Heart left ventricle (tissue), 13 donors: Measurements from ENCODE around the gene MYMK.

Experiments used
- CTCF ChIP-seq, 12 donors: fragments of 200-600 bp; sonication (generic) in 4 of 12; IDR thresholded peaks; one replicate each; pipeline versions ENCODE4 v1.5.0 to v1.8.0; 2018 to 2022; ENCODE audit warnings: antibody characterized with exemption in 12 of 12, mild to moderate bottlenecking in 5 of 12
- POLR2A ChIP-seq, 2 donors: fragments of 450-650 bp; IDR thresholded peaks; one replicate each; pipeline ENCODE4 v1.6.1; 2017; ENCODE audit warnings: antibody characterized with exemption in 2 of 2, mild to moderate bottlenecking in 2 of 2, moderate library complexity in 2 of 2
- donor health status: ischemic (EF 13 %, LVEDD 7.1; RV severe dilation, severe dysfunction).
- donor health status: DM: no; HTN: yes; CAD: no.
- donor health status: DM: no; HTN: no; CAD: no.
- donor health status: ischemic (EF 25% LVEDD 6.9; RV normal size, moderate dysfunction).
- donor health status: ischemic (EF 25% LVEDD 5.7; RV mildly dilated, moderate dysfunction).
- donor health status: ischemic (EF 35%, LVEDD 5.7; RV mildly dilated, moderate dysfunction).
- donor health status: nonischemic (EF 11% LVEDD 7.7; RV severe dilation, severe dysfunction).
- donor health status: DM: yes; HTN: yes; CAD: no.
- donor health status: PGD.
- donor health status: ischemic (EF 29% LVEDD 5.4; RV normal size, mild dysfunction).
- donor health status: nonischemic (EF 23%, LVEDD 6.1; RV moderate dilation, normal function).

- no peak for TF ChIP-seq CTCF (IDR thresholded peaks at IDR 0.05)
- TF ChIP-seq POLR2A (IDR thresholded peaks at IDR 0.05) = no peak
Measured at GRCh38 chr9:133510926-133511505, 13.7 kb downstream of the MYMK start.
